Adipose tissue (tissue), 3 donors: ENCODE data around the gene HOXC10. TPM values are rescaled to one million over a fixed set of nuclear protein-coding genes. Genes with fewer than 3 reads are reported as not detected.

Source experiments
- H3K27ac ChIP-seq: one replicate; pipeline ENCODE4 v1.5.1; 2013; ENCODE audit warnings: low read depth, low read length
- WGBS, 3 donors: extraction: QIAGEN DNeasy Blood & Tissue Kit; methylation state at CpG; one replicate each; pipeline ENCODE4 v1.1.7; 2013; 5-methylcytosine and 5-hydroxymethylcytosine counted together
- polyA plus RNA-seq, 3 donors: library from polyadenylated mRNA; stranded (reverse); fragments of 200-250 nt; gene quantifications; one replicate each; pipeline ENCODE4 v1.2.3, GENCODE V29; 2013
- donor health status: healthy with polysubstance abuse.
- donor health status: Bipolar disorder and iron deficiency.
- donor health status: healthy.

HOXC10 gene
- polyA plus RNA-seq, 3 donors: 0.22 to 0.63 TPM; not detected in 1

DNA sequence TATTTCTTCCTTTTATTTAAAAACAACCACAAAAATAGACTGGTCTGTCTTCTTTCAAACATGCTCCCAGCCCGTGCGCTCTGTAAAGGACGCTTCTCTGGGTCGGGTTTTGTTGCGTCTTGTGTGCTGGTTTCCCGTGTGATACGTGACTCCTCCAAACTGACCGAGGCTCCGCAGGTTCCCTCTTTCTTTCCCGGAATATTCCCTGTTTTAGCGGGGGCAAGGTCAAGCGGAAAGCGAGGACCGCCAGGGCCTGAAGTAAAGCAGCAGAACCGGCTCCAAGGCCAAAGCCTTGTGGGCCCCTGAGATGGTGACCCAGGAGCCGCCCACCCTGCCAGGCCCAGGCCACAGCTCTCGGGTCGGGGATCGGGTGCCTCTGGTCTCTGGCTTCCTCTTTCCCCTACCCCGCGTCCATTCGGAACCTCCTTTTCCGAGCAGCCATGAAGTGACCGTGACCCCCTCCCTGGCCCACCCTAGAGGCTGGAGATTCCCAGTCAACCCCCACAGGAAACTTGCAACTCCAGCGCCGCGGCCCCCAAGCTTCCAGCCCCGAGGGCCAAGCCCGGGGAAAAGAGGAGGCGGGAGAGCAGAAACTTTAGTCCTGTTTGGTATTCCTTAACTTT, 885 bp upstream of the HOXC10 start:
- no peak overlapping the region for H3K27ac ChIP-seq
- 5 to 7% (median 7%) methylated on average over 30 of the region's 30 CpGs for WGBS, 3 donors

GRCh38 chr12:53985692-53985993, 697 bp downstream of the HOXC10 start:
- WGBS, 3 donors: 7 to 8% (median 7%) methylated on average over 20 to 21 of the region's 21 CpGs
- H3K27ac ChIP-seq: no peak overlapping the region

DNA sequence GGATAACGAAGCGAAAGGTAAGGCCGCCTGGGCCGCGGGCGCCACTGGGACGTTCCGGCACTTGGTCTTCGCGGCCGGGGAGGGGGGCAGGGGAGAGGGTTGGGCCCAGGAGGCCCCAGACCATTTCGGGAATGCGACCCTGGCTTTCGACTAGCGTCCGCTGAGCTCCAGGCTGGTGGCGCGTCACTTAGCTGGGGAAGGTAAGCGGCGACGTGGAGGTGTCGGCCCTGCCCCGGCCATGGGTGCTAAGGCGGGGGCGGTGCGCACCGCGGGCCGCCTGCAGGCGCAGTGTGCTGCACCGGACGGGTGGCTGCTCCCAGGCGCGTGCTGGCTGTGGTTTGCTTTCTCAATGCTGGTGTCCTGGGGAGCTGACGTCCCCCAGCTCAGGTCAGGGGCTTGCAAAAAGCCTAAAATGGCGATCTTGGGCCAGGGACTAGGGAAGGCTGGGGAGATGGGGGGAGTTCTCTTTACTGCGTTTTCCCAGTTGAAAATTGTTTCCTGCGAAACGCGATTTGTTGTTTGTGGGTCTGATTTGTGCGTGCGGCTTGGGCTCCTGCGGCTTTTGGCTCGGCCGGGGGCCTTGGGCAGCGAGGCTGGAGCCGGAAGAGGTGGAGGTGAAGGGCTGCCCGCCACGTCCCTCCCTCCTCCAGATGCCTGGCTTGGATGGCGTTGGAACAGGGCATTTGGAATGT, 1.2 kb downstream of the HOXC10 start:
- no peak overlapping the region for H3K27ac ChIP-seq
- whole genome bisulfite sequencing, 3 donors: 2 to 7% (median 5%) methylated on average over 48 to 50 of the region's 50 CpGs

- 22 to 42% (median 24%) methylated on average over 21 of the region's 21 CpGs for WGBS, 3 donors
- no peak overlapping the region for H3K27ac ChIP-seq
These were observed 1.9 kb downstream of the HOXC10 start for GRCh38 chr12:53986686-53987483.

GRCh38 chr12:53987787-53988230, 2.9 kb downstream of the HOXC10 start:
- 13 to 24% (median 22%) methylated on average over 4 of the region's 4 CpGs for WGBS, 3 donors
- H3K27ac ChIP-seq: no peak overlapping the region

- WGBS, 3 donors: 4 to 16% (median 14%) methylated on average over 5 of the region's 5 CpGs
- H3K27ac ChIP-seq: no peak overlapping the region
These were observed 3.7 kb downstream of the HOXC10 start for GRCh38 chr12:53988541-53989226.

DNA sequence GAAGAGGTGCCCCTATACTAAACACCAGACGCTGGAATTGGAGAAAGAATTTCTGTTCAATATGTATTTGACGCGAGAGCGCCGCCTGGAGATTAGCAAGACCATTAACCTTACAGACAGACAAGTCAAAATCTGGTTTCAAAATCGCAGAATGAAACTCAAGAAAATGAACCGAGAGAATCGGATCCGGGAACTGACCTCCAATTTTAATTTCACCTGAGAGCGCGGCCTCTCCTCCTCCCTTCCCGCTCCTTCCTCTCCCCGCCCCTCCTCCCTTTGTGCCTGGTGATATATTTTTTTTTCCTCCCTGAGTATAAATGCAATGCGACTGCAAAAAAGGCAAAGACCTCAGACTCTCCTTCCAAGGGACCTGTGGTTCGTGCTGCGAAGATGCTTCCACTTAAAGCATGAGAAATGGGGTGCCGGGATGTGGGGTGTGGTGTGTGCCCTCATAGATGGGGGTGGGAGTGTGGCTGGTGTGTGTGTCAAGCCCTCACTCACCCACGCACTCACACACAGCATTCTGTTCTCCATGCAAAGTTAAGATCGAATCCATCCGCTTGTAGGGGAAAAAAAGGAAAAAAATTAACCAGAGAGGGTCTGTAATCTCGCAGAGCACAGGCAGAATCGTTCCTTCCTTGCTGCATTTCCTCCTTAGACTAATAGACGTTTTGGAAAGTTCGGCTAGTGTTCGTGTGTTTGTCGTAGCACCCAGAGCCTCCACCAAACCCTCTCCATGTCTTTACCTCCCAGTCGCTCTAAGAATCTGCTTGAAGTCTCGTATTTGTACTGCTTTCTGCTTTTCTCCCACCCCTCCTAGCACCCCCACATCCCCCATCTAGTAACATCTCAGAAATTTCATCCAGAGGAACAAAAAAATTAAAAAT, 4.5 kb downstream of the HOXC10 start:
- H3K27ac ChIP-seq: no peak overlapping the region
- WGBS, 3 donors: 6 to 7% (median 6%) methylated on average over 28 of the region's 28 CpGs

DNA sequence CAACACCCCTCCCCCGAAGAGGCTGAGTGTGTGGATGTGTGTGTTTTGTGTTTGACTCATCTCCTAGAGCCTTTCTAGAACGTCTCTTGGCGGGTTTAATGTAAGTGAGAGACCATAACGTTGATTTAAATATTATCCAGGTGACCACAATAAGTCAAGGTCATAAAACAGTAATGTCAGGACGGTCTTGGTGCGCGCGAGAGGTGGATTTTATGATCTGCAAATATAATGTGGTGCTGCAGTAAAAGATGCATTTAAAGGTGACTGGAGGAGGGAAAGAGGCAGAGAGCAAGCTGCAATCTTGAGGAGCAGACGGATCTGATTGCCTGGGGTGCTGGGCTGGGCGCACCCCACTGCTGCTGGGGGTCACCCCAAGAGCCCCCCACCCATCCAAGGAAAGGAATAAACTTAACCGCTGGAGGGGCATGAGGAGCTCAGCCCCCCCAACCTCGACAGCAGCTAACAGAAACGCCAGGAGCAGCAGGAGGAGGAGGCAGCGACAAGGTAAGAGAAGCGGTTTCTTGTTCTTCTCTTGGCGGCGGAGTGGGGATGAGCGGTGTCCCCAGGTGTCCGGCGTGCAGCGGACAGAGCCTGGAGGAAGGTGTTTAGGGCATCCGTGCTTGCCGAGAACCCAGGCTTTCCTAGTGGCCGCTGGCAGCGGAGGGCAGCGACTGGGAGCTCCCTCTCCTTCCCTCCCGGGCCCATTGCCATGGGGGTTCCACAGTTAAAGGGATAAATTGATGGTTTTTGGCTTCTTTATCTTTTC, 5.5 kb downstream of the HOXC10 start:
- H3K27ac ChIP-seq: no peak overlapping the region
- WGBS, 3 donors: 4 to 22% (median 8%) methylated on average over 27 of the region's 27 CpGs

- 4 to 8% (median 6%) methylated on average over 8 of the region's 8 CpGs for WGBS, 3 donors
- H3K27ac ChIP-seq: no peak overlapping the region
These were observed 6.1 kb downstream of the HOXC10 start for GRCh38 chr12:53991077-53991460.

DNA sequence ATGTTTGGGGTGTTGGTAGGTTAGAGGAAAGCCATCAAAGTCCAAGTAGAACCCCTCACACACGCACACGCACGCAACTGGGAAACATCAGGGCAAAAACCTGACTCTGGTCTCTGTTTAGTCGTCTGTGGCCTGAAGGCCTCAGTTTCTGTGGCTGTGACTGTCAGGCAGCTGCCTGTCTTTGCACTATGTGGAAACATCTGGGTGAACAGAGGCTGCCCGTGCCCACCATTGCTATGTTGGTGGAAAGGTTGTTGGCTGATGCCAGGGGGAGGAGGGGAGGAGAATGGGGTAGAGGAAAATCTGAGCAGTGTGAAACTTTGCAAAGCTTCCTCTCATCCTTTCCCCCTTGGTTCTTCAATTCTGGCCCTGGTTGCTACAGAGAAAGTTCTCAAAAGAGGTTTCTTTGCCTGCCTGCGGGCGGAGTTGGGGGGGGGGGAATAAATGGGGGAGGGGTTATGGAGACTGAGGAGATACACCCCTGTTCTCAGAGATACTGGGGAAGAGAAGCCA, 7.5 kb downstream of the HOXC10 start:
- H3K27ac ChIP-seq: no peak overlapping the region
- 24 to 53% (median 35%) methylated on average over 7 of the region's 7 CpGs for WGBS, 3 donors

DNA sequence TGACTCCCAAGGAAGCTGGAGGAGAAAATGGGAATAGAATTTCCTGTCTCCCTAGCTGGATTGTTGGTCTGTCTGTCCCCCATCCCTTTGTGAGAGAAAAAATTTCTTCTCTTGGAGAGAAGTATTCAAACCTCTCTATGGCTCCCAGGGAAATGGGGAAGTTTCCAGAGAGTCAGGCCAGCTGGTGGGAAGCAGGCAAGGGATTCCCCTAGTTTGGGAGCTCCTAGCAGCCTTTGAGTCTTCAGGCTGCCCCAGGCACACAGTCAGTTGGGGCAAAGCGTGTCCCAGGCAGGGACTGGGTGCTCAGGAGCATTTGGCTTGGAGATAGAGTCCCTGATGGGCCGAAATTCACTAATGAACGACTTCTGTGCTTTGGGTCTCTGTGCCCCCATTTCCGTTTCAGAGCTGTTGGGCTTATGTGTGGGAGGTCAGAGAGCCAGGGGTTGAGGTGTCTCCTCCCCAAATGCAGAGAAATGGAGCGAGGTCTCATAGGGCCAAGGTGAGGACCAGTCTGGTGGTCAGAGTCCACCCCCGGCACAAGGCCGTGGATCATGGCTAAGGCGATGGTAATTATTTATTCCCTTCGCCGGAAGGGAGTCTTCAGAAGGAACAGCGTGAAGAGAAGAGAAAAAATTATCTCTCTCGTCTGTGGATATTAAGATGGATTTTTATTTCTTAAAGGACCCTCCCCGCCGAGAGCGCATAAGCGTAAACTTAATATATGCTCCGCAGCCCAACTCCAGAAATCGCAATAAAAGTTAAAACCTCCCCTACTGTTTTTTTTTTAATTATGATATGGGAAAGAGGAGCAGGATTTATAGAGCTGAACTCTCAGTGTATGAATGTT, 8.4 kb downstream of the HOXC10 start:
- H3K27ac ChIP-seq: no peak overlapping the region
- WGBS, 3 donors: 29 to 48% (median 33%) methylated on average over 18 of the region's 18 CpGs

- no peak overlapping the region for H3K27ac ChIP-seq
- 4 to 12% (median 11%) methylated on average over 19 of the region's 19 CpGs for WGBS, 3 donors
These were observed 9.0 kb downstream of the HOXC10 start for GRCh38 chr12:53994009-53994263.

- H3K27ac ChIP-seq: no peak overlapping the region
- 4 to 10% (median 7%) methylated on average over 46 to 60 of the region's 60 CpGs for WGBS, 3 donors
These were observed 9.5 kb downstream of the HOXC10 start for GRCh38 chr12:53994264-53995001.

- whole genome bisulfite sequencing, 3 donors: 5 to 7% (median 7%) methylated on average over 17 of the region's 17 CpGs
- no peak overlapping the region for H3K27ac ChIP-seq
These were observed 10.0 kb downstream of the HOXC10 start for GRCh38 chr12:53995002-53995377.

DNA sequence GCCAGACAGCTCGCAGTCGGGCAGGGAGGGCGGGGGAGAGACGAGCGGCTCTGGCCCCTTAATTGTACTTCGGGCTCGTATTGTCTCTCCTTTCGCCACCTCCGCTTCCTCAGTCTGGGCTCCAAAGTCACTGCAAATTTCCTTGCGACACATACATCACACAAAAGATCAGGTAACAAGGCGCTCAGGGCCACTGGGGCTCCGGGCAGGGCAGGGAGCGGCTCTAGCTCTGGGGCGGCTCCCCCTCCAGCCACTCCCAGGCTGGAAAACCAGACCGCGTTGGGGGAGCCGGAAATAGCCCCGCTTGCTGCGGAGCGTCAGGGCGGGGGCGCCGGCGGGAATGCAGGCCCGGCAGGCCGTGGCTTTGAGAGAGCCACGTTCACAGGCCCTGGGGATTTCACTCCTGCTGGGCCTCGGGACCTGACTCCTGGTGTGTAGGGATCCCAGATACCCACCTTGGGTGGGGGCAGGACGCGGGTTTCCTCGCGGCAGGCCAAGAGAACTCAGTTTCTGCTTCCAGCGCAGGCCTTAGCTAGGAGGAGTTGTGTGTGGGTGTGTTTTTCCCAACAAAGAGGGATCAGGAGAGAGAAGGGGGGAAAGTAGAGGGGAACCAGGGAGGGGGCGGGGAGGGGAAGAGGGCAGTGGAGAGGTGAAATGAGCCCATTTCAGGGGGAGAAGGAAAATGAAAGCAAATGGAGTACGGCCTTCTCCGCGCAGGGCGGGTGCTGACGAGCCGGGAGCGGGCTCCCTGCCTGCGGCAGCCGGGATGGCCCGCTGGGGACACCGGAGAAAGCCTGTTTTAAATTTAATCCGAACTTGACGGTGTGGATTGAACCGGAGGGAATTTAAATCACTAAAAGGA, 10.7 kb downstream of the HOXC10 start:
- whole genome bisulfite sequencing, 3 donors: 3 to 9% (median 5%) methylated on average over 48 of the region's 48 CpGs
- H3K27ac ChIP-seq: no peak overlapping the region
